Measurements from ENCODE around the gene SH3RF1.
"Not testable (repeated sequence)": the region's sequence is repeated elsewhere in the genome, so short reads cannot be mapped to it uniquely, and the experiment has no call there.

The SH3RF1 gene

GRCh38 chr4:169279108-169279507, 8.4 kb upstream of the SH3RF1 start:
- no peaks in the 10 kb centered on the region for H3K4me1 ChIP-seq (ENCODE audit: control insufficient read depth in 2 of 2, insufficient read depth in 1 of 2, low read depth in 1 of 2, low read length in 2 of 2)
- H3K4me2 ChIP-seq (ENCODE audit: insufficient read depth, low read length, poor library complexity, severe bottlenecking), result no peak overlapping the region
- H3K23ac ChIP-seq (ENCODE audit: low read depth, low read length, poor library complexity), result no peak overlapping the region
- no peak overlapping the region for H2BK15ac ChIP-seq (ENCODE audit: low read length)
- no peak overlapping the region for H3K18ac ChIP-seq (ENCODE audit: low read length)
- H4K91ac ChIP-seq (ENCODE audit: low read depth, low read length, poor library complexity), result no peak overlapping the region
- H3K14ac ChIP-seq (ENCODE audit: low read length), result no peak overlapping the region
- H3K27ac ChIP-seq (replicated peaks; ENCODE audit: low read length), result no peak overlapping the region
- no peak overlapping the region for H2BK120ac ChIP-seq (ENCODE audit: low read depth, low read length)
- no peak overlapping the region for H3K4ac ChIP-seq (ENCODE audit: low read length)
- no peak overlapping the region for H2AK5ac ChIP-seq (ENCODE audit: low read depth, low read length)
- no peak for DNase-seq (ENCODE audit: low spot score)
- H2BK12ac ChIP-seq (ENCODE audit: low read length), result no peak overlapping the region
- H3K4me3 ChIP-seq (ENCODE audit: low read length in 2 of 2), result no peak overlapping the region
- no peaks in the 10 kb centered on the region for H3K9me3 ChIP-seq (replicated peaks in 1 of 2; ENCODE audit: control insufficient read depth in 2 of 2, insufficient read depth in 1 of 2, low read depth in 1 of 2, low read length in 2 of 2)
- H3K9ac ChIP-seq (ENCODE audit: low read depth, low read length, poor library complexity), result no peak overlapping the region
- H4K8ac ChIP-seq (ENCODE audit: low read depth, low read length), result no peak overlapping the region
- no peak overlapping the region for H2BK5ac ChIP-seq (ENCODE audit: low read length)
- H2AFZ ChIP-seq (ENCODE audit: low read length), result peak overlapping the region; percentile 20
- no peaks in the 10 kb centered on the region for H3K27me3 ChIP-seq (ENCODE audit: control insufficient read depth in 3 of 3, insufficient read depth in 3 of 3, low read depth in 1 of 3, low read length in 3 of 3)
- H3K79me1 ChIP-seq (ENCODE audit: low read depth, low read length), result no peaks in the 10 kb centered on the region
- H3K36me3 ChIP-seq (replicated peaks in 1 of 2; ENCODE audit: control insufficient read depth in 2 of 2, insufficient read depth in 2 of 2, low read length in 2 of 2), result no peaks in the 10 kb centered on the region

- no peaks in the 10 kb centered on the region for H3K36me3 ChIP-seq (replicated peaks in 1 of 2; ENCODE audit: control insufficient read depth in 2 of 2, insufficient read depth in 2 of 2, low read length in 2 of 2)
- H2AFZ ChIP-seq (ENCODE audit: low read length), result peak overlapping the region; percentile 20
- H3K4ac ChIP-seq (ENCODE audit: low read length), result no peak overlapping the region
- H3K9me3 ChIP-seq (replicated peaks in 1 of 2; ENCODE audit: control insufficient read depth in 2 of 2, insufficient read depth in 1 of 2, low read depth in 1 of 2, low read length in 2 of 2), result no peaks in the 10 kb centered on the region
- H3K9ac ChIP-seq (ENCODE audit: low read depth, low read length, poor library complexity), result no peak overlapping the region
- H3K18ac ChIP-seq (ENCODE audit: low read length), result no peak overlapping the region
- no peak overlapping the region for H4K8ac ChIP-seq (ENCODE audit: low read depth, low read length)
- no peak overlapping the region for H3K14ac ChIP-seq (ENCODE audit: low read length)
- DNase-seq (ENCODE audit: low spot score), result no peak
- H3K23ac ChIP-seq (ENCODE audit: low read depth, low read length, poor library complexity), result no peak overlapping the region
- H3K79me1 ChIP-seq (ENCODE audit: low read depth, low read length), result no peaks in the 10 kb centered on the region
- H3K27ac ChIP-seq (replicated peaks; ENCODE audit: low read length), result no peak overlapping the region
- no peak overlapping the region for H3K4me3 ChIP-seq (ENCODE audit: low read length in 2 of 2)
- no peak overlapping the region for H3K4me2 ChIP-seq (ENCODE audit: insufficient read depth, low read length, poor library complexity, severe bottlenecking)
- H2BK5ac ChIP-seq (ENCODE audit: low read length), result no peak overlapping the region
- H2AK5ac ChIP-seq (ENCODE audit: low read depth, low read length), result no peak overlapping the region
- H3K27me3 ChIP-seq (ENCODE audit: control insufficient read depth in 3 of 3, insufficient read depth in 3 of 3, low read depth in 1 of 3, low read length in 3 of 3), result no peaks in the 10 kb centered on the region
- no peak overlapping the region for H2BK15ac ChIP-seq (ENCODE audit: low read length)
- no peak overlapping the region for H2BK12ac ChIP-seq (ENCODE audit: low read length)
- H2BK120ac ChIP-seq (ENCODE audit: low read depth, low read length), result no peak overlapping the region
- H3K4me1 ChIP-seq (ENCODE audit: control insufficient read depth in 2 of 2, insufficient read depth in 1 of 2, low read depth in 1 of 2, low read length in 2 of 2), result no peaks in the 10 kb centered on the region
- H4K91ac ChIP-seq (ENCODE audit: low read depth, low read length, poor library complexity), result no peak overlapping the region
These were observed 7.9 kb upstream of the SH3RF1 start for GRCh38 chr4:169278624-169279023.

GRCh38 chr4:169277838-169278237, 7.1 kb upstream of the SH3RF1 start:
- not testable (repeated sequence) for H2BK5ac ChIP-seq (ENCODE audit: low read length); H2BK15ac ChIP-seq (ENCODE audit: low read length); H4K91ac ChIP-seq (ENCODE audit: low read depth, low read length, poor library complexity); H3K4me1 ChIP-seq (ENCODE audit: control insufficient read depth in 2 of 2, insufficient read depth in 1 of 2, low read depth in 1 of 2, low read length in 2 of 2); H3K18ac ChIP-seq (ENCODE audit: low read length); H3K14ac ChIP-seq (ENCODE audit: low read length); H3K4me2 ChIP-seq (ENCODE audit: insufficient read depth, low read length, poor library complexity, severe bottlenecking); H3K4me3 ChIP-seq (ENCODE audit: low read length in 2 of 2); H3K9ac ChIP-seq (ENCODE audit: low read depth, low read length, poor library complexity); H2BK120ac ChIP-seq (ENCODE audit: low read depth, low read length); H2AFZ ChIP-seq (ENCODE audit: low read length); H3K23ac ChIP-seq (ENCODE audit: low read depth, low read length, poor library complexity); H3K27me3 ChIP-seq (ENCODE audit: control insufficient read depth in 3 of 3, insufficient read depth in 3 of 3, low read depth in 1 of 3, low read length in 3 of 3); H3K36me3 ChIP-seq (replicated peaks in 1 of 2; ENCODE audit: control insufficient read depth in 2 of 2, insufficient read depth in 2 of 2, low read length in 2 of 2); DNase-seq (ENCODE audit: low spot score); H3K27ac ChIP-seq (replicated peaks; ENCODE audit: low read length); H3K4ac ChIP-seq (ENCODE audit: low read length); H2BK12ac ChIP-seq (ENCODE audit: low read length); H4K8ac ChIP-seq (ENCODE audit: low read depth, low read length); H3K9me3 ChIP-seq (replicated peaks in 1 of 2; ENCODE audit: control insufficient read depth in 2 of 2, insufficient read depth in 1 of 2, low read depth in 1 of 2, low read length in 2 of 2); H2AK5ac ChIP-seq (ENCODE audit: low read depth, low read length); H3K79me1 ChIP-seq (ENCODE audit: low read depth, low read length)
- WGBS, 2 donors (ENCODE audit: extremely low coverage in 2 of 2, insufficient read length in 2 of 2, insufficient replicate concordance in 1 of 2), result no CpG with 5 or more reads among the region's 3 CpGs

- H3K36me3 ChIP-seq (replicated peaks in 1 of 2; ENCODE audit: control insufficient read depth in 2 of 2, insufficient read depth in 2 of 2, low read length in 2 of 2), result no peaks in the 10 kb centered on the region
- no peak overlapping the region for H4K91ac ChIP-seq (ENCODE audit: low read depth, low read length, poor library complexity)
- no CpG with 5 or more reads among the region's 2 CpGs for WGBS, 2 donors (ENCODE audit: extremely low coverage in 2 of 2, insufficient read length in 2 of 2, insufficient replicate concordance in 1 of 2)
- no peak overlapping the region for H2BK12ac ChIP-seq (ENCODE audit: low read length)
- no peak overlapping the region for H3K4me3 ChIP-seq (ENCODE audit: low read length in 2 of 2)
- H4K8ac ChIP-seq (ENCODE audit: low read depth, low read length), result no peak overlapping the region
- no peaks in the 10 kb centered on the region for H3K9me3 ChIP-seq (replicated peaks in 1 of 2; ENCODE audit: control insufficient read depth in 2 of 2, insufficient read depth in 1 of 2, low read depth in 1 of 2, low read length in 2 of 2)
- H2BK15ac ChIP-seq (ENCODE audit: low read length), result no peak overlapping the region
- H3K4me1 ChIP-seq (ENCODE audit: control insufficient read depth in 2 of 2, insufficient read depth in 1 of 2, low read depth in 1 of 2, low read length in 2 of 2), result no peaks in the 10 kb centered on the region
- no peak overlapping the region for H2BK5ac ChIP-seq (ENCODE audit: low read length)
- H3K9ac ChIP-seq (ENCODE audit: low read depth, low read length, poor library complexity), result no peak overlapping the region
- no peak overlapping the region for H3K27ac ChIP-seq (replicated peaks; ENCODE audit: low read length)
- no peak overlapping the region for H3K14ac ChIP-seq (ENCODE audit: low read length)
- H2BK120ac ChIP-seq (ENCODE audit: low read depth, low read length), result no peak overlapping the region
- H3K23ac ChIP-seq (ENCODE audit: low read depth, low read length, poor library complexity), result no peak overlapping the region
- H3K18ac ChIP-seq (ENCODE audit: low read length), result no peak overlapping the region
- H2AK5ac ChIP-seq (ENCODE audit: low read depth, low read length), result no peak overlapping the region
- no peak overlapping the region for H2AFZ ChIP-seq (ENCODE audit: low read length)
- no peak for DNase-seq (ENCODE audit: low spot score)
- no peaks in the 10 kb centered on the region for H3K27me3 ChIP-seq (ENCODE audit: control insufficient read depth in 3 of 3, insufficient read depth in 3 of 3, low read depth in 1 of 3, low read length in 3 of 3)
- H3K4ac ChIP-seq (ENCODE audit: low read length), result no peak overlapping the region
- H3K4me2 ChIP-seq (ENCODE audit: insufficient read depth, low read length, poor library complexity, severe bottlenecking), result no peak overlapping the region
- H3K79me1 ChIP-seq (ENCODE audit: low read depth, low read length), result peaks cover 2% of the 10 kb centered on the region
These were observed 4.4 kb upstream of the SH3RF1 start for GRCh38 chr4:169275180-169275579.
